Measurements from ENCODE around the gene PSMF1.
A peak's percentile ranks its signal among the peaks of the same experiment; 100 is the strongest.

PSMF1 gene

GRCh38 chr20:1103751-1104150 is 14.7 kb upstream of the PSMF1 start:
- POLR2A ChIA-PET, result no interaction called here
- CTCF ChIA-PET, result no interaction called here
- TF ChIP-seq, protein P1, sequence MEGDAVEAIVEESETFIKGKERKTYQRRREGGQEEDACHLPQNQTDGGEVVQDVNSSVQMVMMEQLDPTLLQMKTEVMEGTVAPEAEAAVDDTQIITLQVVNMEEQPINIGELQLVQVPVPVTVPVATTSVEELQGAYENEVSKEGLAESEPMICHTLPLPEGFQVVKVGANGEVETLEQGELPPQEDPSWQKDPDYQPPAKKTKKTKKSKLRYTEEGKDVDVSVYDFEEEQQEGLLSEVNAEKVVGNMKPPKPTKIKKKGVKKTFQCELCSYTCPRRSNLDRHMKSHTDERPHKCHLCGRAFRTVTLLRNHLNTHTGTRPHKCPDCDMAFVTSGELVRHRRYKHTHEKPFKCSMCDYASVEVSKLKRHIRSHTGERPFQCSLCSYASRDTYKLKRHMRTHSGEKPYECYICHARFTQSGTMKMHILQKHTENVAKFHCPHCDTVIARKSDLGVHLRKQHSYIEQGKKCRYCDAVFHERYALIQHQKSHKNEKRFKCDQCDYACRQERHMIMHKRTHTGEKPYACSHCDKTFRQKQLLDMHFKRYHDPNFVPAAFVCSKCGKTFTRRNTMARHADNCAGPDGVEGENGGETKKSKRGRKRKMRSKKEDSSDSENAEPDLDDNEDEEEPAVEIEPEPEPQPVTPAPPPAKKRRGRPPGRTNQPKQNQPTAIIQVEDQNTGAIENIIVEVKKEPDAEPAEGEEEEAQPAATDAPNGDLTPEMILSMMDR (IDR thresholded peaks at IDR 0.05; ENCODE audit: control extremely low read depth, extremely low read depth, low read depth, missing control alignments), result no peak
- no peak for DNase-seq (ENCODE audit: extremely low spot score)

GRCh38 chr20:1105599-1106194 is 12.7 kb upstream of the PSMF1 start:
- TF ChIP-seq, protein P1 (IDR thresholded peaks at IDR 0.05; ENCODE audit: control extremely low read depth, extremely low read depth, low read depth, missing control alignments), result no peak
- ChIA-PET CTCF (interaction anchor here (1.3 to 4.5 kb wide), 5 partner anchors 13 to 290 kb away, joined by 3 to 57 read pairs (median 12); partner anchors contain the start of gene PSMF1), POLR2A (no interaction called here)
- no peak for DNase-seq (ENCODE audit: extremely low spot score)

DNA sequence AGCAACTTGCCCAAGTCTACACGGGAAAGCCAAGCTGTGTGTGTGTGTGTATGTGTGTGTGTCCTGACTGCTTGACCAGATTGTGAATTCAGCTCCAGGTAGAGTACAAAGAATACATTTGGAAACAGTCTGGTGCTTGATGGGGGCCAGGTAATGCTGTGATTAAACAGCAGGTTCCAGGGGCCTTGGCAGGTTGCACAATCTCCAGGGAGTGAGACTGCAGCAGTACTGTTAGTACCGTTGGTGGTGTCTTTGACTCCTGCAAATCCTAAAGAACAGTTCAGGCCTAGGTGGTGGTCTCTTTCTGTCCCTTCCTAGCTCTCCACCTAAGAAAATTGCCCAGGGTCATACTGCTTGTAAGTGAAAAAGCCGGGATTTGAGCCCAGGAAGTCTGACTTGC is 11.2 kb upstream of the PSMF1 start:
- ChIA-PET CTCF (interaction anchor here (0.8 to 4.5 kb wide), 12 partner anchors 11 to 397 kb away, joined by 3 to 57 read pairs (median 8); partner anchors contain the start of gene PSMF1), POLR2A (no interaction called here)
- TF ChIP-seq, protein P1 (IDR thresholded peaks at IDR 0.05; ENCODE audit: control extremely low read depth, extremely low read depth, low read depth, missing control alignments), result no peak
- no peak for DNase-seq (ENCODE audit: extremely low spot score)

GRCh38 chr20:1108437-1108920 is 9.9 kb upstream of the PSMF1 start:
- ChIA-PET POLR2A (no interaction called here), CTCF (interaction anchor here (0.6 to 4.5 kb wide), 34 partner anchors 8 to 354 kb away, joined by 3 to 57 read pairs (median 4); partner anchors contain the start of genes FAM110A and PSMF1)
- DNase-seq (ENCODE audit: extremely low spot score), result peak; percentile 71
- TF ChIP-seq, protein P1 (IDR thresholded peaks at IDR 0.05; ENCODE audit: control extremely low read depth, extremely low read depth, low read depth, missing control alignments), result peak; percentile 83

DNA sequence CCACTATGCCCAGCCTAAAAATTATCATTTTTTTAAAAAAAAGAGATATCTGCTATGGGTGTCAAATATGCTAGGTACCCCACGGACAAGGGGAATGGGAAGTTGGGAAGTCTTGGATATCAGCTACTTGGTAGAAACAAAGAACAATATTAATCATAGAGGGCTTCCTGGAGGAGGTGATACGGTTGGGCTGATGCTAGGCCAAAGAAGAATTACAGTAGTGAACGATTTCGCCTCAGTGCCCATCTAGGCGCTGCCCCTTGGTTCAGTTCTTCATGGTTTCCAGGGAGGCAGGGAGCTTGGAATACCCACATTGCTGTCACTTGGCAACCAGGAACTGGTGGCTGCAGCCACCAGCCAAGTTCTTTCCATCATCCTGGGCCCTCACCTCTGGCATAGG is 5.5 kb upstream of the PSMF1 start:
- ChIA-PET CTCF (interaction anchor here (1.1 to 1.5 kb wide), 2 partner anchors 28 to 391 kb away, joined by 3 read pairs; no protein-coding TSS in a partner anchor), POLR2A (no interaction called here)
- DNase-seq (ENCODE audit: extremely low spot score), result no peak
- TF ChIP-seq, protein P1 (IDR thresholded peaks at IDR 0.05; ENCODE audit: control extremely low read depth, extremely low read depth, low read depth, missing control alignments), result no peak

DNA sequence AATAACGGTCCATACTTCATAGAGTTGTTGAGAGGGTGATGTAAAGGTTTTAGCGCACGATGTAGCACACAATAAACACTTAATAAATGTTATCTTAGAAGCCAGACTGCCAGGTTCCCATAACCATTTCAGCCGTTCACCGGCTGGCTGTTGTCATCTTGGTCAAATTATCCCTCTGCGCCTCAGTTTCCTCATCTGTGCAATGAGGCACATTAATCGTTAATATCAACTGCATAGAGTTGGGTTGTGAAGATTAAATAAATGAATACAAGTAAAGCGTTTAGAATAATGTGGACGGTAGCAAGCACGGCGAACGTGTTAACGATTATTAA is 432 bp upstream of the PSMF1 start:
- no peak for DNase-seq (ENCODE audit: extremely low spot score)
- ChIA-PET CTCF (interaction anchor here (7.2 kb wide), 1 partner anchor 11 kb away, joined by 45 read pairs; no protein-coding TSS in a partner anchor), POLR2A (no interaction called here)
- TF ChIP-seq, protein P1 (IDR thresholded peaks at IDR 0.05; ENCODE audit: control extremely low read depth, extremely low read depth, low read depth, missing control alignments), result no peak
